Stimulated activated CD4-positive, alpha-beta T cell treated with anti-CD3 and anti-CD28 coated beads, Interleukin-4, amount 100 ng/mL, for 4 hours (primary cell): ENCODE measurements around the gene AURKB.
"Not testable (repeated sequence)": the region's sequence is repeated elsewhere in the genome, so short reads cannot be mapped to it uniquely, and the experiment has no call there.

Source experiments
- DNase-seq, 2 experiments: peaks; one replicate each; pipeline ENCODE4 v3.0.0-alpha.2; 2020

Gene AURKB

GRCh38 chr17:8224891-8225812 lies 14.8 kb upstream of the AURKB start:
- no peak for DNase-seq

- peak; percentile 44 to 51 for DNase-seq
Measured at GRCh38 chr17:8223356-8224126, 13.2 kb upstream of the AURKB start.

- DNase-seq = peak; percentile 87 to 88
Measured at GRCh38 chr17:8222630-8223355, 12.4 kb upstream of the AURKB start.

- DNase-seq = no peak
Measured at GRCh38 chr17:8222380-8222629, 11.9 kb upstream of the AURKB start.

- peak; percentile 84 for DNase-seq
Measured at GRCh38 chr17:8221663-8222379, 11.4 kb upstream of the AURKB start.

- peak; percentile 87 to 90 for DNase-seq
Measured at GRCh38 chr17:8220783-8221662, 10.6 kb upstream of the AURKB start.

GRCh38 chr17:8214000-8214399 lies 3.6 kb upstream of the AURKB start:
- DNase-seq = not testable (repeated sequence)

- DNase-seq = no peak
Measured at GRCh38 chr17:8212312-8213180, 2.2 kb upstream of the AURKB start.

- DNase-seq = no peak
Measured at GRCh38 chr17:8210761-8211458, 535 bp upstream of the AURKB start.

GRCh38 chr17:8206536-8206935 lies 3.8 kb downstream of the AURKB start:
- DNase-seq = no peak

- no peak for DNase-seq
Measured at GRCh38 chr17:8204761-8205555, 5.4 kb downstream of the AURKB start.

- peak; percentile 27 to 36 for DNase-seq
Measured at GRCh38 chr17:8192070-8192815, 18.1 kb downstream of the AURKB start.

- no peak for DNase-seq
Measured at GRCh38 chr17:8190506-8190905, 19.9 kb downstream of the AURKB start.

GRCh38 chr17:8189711-8190477 lies 20.5 kb downstream of the AURKB start, which contains the start of gene BORCS6:
Gene BORCS6, minus strand, starts transcription at chr17:8190180. Its CDS starts 40 bp downstream, at chr17:8190140.
- peak; percentile 87 to 96 for DNase-seq

- DNase-seq = peak in 1 of 2 experiments; percentile 7
Measured at GRCh38 chr17:8189041-8189710, 21.2 kb downstream of the AURKB start.

- no peak for DNase-seq
Measured at GRCh38 chr17:8188263-8188839, 22.0 kb downstream of the AURKB start.
